ENCODE measurements around the gene EBF4.

- TF ChIP-seq CTCF (IDR thresholded peaks at IDR 0.05) (no peak), POLR2A (IDR thresholded peaks at IDR 0.05) (no peak)
Measured at GRCh38 chr20:2754424-2754823, 61.8 kb downstream of the EBF4 start.
